Stimulated activated naive CD8-positive, alpha-beta T cell treated with anti-CD3 and anti-CD28 coated beads, Interleukin-15, amount 100 ng/mL, for 72 hours (primary cell): Measurements from ENCODE around the gene FBXO42.
"Not testable (repeated sequence)": the region's sequence is repeated elsewhere in the genome, so short reads cannot be mapped to it uniquely, and the experiment has no call there.

Experiments
- ATAC-seq: fragments of 150-1000 bp; cut with Tn5 transposase; 2 replicates; pipeline ENCODE4 v1.10.0; 2021; ENCODE audit warnings: mild to moderate bottlenecking, moderate library complexity
- DNase-seq, 2 donors: peaks; one replicate each; pipeline ENCODE4 v3.0.0; 2021 to 2022
- H3K27ac Mint-ChIP-seq, 2 donors: one replicate each; pipeline ENCODE4 v1.8.0; 2022; ENCODE audit warnings: mild to moderate bottlenecking in 2 of 2, mixed read lengths in 2 of 2, moderate library complexity in 2 of 2
- H3K27me3 Mint-ChIP-seq: one replicate; pipeline ENCODE4 v1.8.0; 2022; ENCODE audit warnings: mixed read lengths
- H3K4me1 Mint-ChIP-seq: one replicate; pipeline ENCODE4 v1.8.0; 2022; ENCODE audit warnings: mild to moderate bottlenecking, mixed read lengths
- H3K4me3 Mint-ChIP-seq, 2 donors: one replicate each; pipeline ENCODE4 v1.8.0; 2022; ENCODE audit warnings: mild to moderate bottlenecking in 2 of 2, mixed read lengths in 2 of 2, moderate library complexity in 1 of 2
- H3K9me3 Mint-ChIP-seq, 2 donors: one replicate each; pipeline ENCODE4 v1.8.0; 2022; ENCODE audit warnings: mixed read lengths in 2 of 2

FBXO42 gene

GRCh38 chr1:16248007-16248436 lies 104.3 kb downstream of the FBXO42 start:
- ATAC-seq (no peak), DNase-seq (no peak)
- Mint-ChIP-seq H3K27ac (peak overlapping the region in 1 of 2 donors; percentile 79), H3K4me3 (no peak overlapping the region), H3K4me1 (peaks cover 38% of the 10 kb centered on the region), H3K9me3 (no peaks in the 10 kb centered on the region), H3K27me3 (no peaks in the 10 kb centered on the region)

GRCh38 chr1:16247441-16247840 lies 104.8 kb downstream of the FBXO42 start:
- DNase-seq (no peak), ATAC-seq (no peak)
- H3K4me3 Mint-ChIP-seq = no peak overlapping the region
- H3K27ac Mint-ChIP-seq = no peak overlapping the region
- H3K27me3 Mint-ChIP-seq = no peaks in the 10 kb centered on the region
- peaks cover 38% of the 10 kb centered on the region for H3K4me1 Mint-ChIP-seq
- H3K9me3 Mint-ChIP-seq = no peaks in the 10 kb centered on the region

- Mint-ChIP-seq H3K27ac (peak overlapping the region in 1 of 2 donors; percentile 87), H3K4me1 (peaks cover 38% of the 10 kb centered on the region), H3K9me3 (no peaks in the 10 kb centered on the region), H3K4me3 (no peak overlapping the region), H3K27me3 (no peaks in the 10 kb centered on the region)
- no peak for ATAC-seq
- no peak for DNase-seq
Measured at GRCh38 chr1:16246961-16247360, 105.3 kb downstream of the FBXO42 start.

DNA sequence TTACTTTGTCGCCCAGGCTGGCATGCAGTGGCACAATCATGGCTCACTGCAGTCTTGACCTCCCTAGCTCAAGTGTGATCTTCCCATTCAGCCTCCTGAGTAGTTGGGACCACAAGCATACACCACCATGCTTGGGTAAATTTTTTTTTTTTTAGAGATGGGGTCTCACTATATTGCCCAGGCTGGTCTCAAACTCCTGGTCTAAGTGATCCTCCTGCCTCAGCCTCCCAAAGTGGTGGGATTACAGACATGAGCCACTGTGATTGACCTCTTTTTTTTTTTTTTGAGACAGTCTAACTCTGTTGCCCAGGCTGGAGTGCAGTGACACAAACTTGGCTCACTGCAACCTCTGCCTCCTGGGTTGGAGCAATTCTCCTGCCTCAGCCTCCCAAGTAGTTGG lies 106.0 kb downstream of the FBXO42 start:
- H3K27me3 Mint-ChIP-seq, H3K9me3 Mint-ChIP-seq, ATAC-seq, H3K4me3 Mint-ChIP-seq, DNase-seq: not testable (repeated sequence)
- Mint-ChIP-seq H3K27ac (peak overlapping the region in 1 of 2 donors; percentile 43), H3K4me1 (peaks cover 34% of the 10 kb centered on the region)

GRCh38 chr1:16245476-16246196 lies 106.6 kb downstream of the FBXO42 start:
- no peaks in the 10 kb centered on the region for H3K9me3 Mint-ChIP-seq
- H3K27me3 Mint-ChIP-seq = no peaks in the 10 kb centered on the region
- DNase-seq = no peak
- no peak for ATAC-seq
- no peak overlapping the region for H3K4me3 Mint-ChIP-seq
- peaks cover 28% of the 10 kb centered on the region for H3K4me1 Mint-ChIP-seq
- peak overlapping the region in 1 of 2 donors; percentile 87 for H3K27ac Mint-ChIP-seq

GRCh38 chr1:16244650-16245285 lies 107.5 kb downstream of the FBXO42 start:
- Mint-ChIP-seq H3K4me3 (no peak overlapping the region), H3K4me1 (peaks cover 23% of the 10 kb centered on the region), H3K27ac (no peak overlapping the region), H3K9me3 (no peaks in the 10 kb centered on the region), H3K27me3 (no peaks in the 10 kb centered on the region)
- DNase-seq = no peak
- no peak for ATAC-seq

- DNase-seq = peak; percentile 64 to 69
- Mint-ChIP-seq H3K4me3 (no peak overlapping the region), H3K27ac (no peak overlapping the region), H3K4me1 (peaks cover 16% of the 10 kb centered on the region), H3K9me3 (no peaks in the 10 kb centered on the region), H3K27me3 (no peaks in the 10 kb centered on the region)
- ATAC-seq = peak; percentile 77
Measured at GRCh38 chr1:16243936-16244649, 108.2 kb downstream of the FBXO42 start.

GRCh38 chr1:16243215-16243610 lies 109.1 kb downstream of the FBXO42 start:
- Mint-ChIP-seq H3K9me3 (no peaks in the 10 kb centered on the region), H3K4me3 (no peak overlapping the region), H3K27me3 (no peaks in the 10 kb centered on the region), H3K4me1 (peaks cover 7% of the 10 kb centered on the region), H3K27ac (no peak overlapping the region)
- ATAC-seq (no peak), DNase-seq (no peak)

- H3K27me3 Mint-ChIP-seq = no peaks in the 10 kb centered on the region
Measured at GRCh38 chr1:16242556-16243214, 109.6 kb downstream of the FBXO42 start.

GRCh38 chr1:16241221-16241708 lies 111.0 kb downstream of the FBXO42 start:
- no peaks in the 10 kb centered on the region for H3K9me3 Mint-ChIP-seq
- peaks cover 24% of the 10 kb centered on the region for H3K4me1 Mint-ChIP-seq
- ATAC-seq (no peak), DNase-seq (no peak)
- H3K27ac Mint-ChIP-seq = peak overlapping the region in 1 of 2 donors; percentile 59
- H3K4me3 Mint-ChIP-seq = no peak overlapping the region
- H3K27me3 Mint-ChIP-seq = no peaks in the 10 kb centered on the region

More at GRCh38 chr1:16242556-16243214, 109.6 kb downstream of the FBXO42 start:
- H3K4me3 Mint-ChIP-seq = no peak overlapping the region
- H3K27ac Mint-ChIP-seq = no peak overlapping the region
- no peaks in the 10 kb centered on the region for H3K9me3 Mint-ChIP-seq
- ATAC-seq (no peak), DNase-seq (no peak)
- H3K4me1 Mint-ChIP-seq = peaks cover 10% of the 10 kb centered on the region

DNA sequence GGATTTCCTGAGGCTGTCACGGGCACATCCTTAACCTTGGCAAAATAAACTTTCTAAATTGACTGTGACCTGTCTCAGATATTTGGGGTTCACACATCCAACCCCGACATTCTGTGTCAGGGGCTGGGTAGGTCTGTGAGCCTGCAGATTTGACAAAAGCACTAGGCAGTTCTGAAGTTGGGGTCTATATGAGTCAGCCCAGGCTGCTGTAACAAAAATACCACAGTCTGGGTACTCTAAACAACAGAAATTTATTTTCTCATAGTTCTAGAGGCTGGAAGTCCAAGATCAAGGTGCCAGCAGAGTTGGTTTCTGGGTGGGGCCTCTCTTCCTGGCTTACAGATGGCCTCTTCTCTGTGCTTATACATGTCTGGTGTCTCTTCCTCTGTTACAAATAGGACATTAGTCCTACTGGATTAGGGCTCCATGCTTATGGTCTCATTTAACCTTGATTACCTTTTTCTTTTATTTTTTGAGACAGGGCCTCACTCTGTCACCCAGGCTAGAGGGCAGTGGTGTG lies 112.2 kb downstream of the FBXO42 start:
- Mint-ChIP-seq H3K4me1 (peaks cover 30% of the 10 kb centered on the region), H3K4me3 (no peak overlapping the region), H3K9me3 (no peaks in the 10 kb centered on the region), H3K27me3 (no peaks in the 10 kb centered on the region), H3K27ac (peak overlapping the region in 1 of 2 donors; percentile 67)
- ATAC-seq (no peak), DNase-seq (no peak)

DNA sequence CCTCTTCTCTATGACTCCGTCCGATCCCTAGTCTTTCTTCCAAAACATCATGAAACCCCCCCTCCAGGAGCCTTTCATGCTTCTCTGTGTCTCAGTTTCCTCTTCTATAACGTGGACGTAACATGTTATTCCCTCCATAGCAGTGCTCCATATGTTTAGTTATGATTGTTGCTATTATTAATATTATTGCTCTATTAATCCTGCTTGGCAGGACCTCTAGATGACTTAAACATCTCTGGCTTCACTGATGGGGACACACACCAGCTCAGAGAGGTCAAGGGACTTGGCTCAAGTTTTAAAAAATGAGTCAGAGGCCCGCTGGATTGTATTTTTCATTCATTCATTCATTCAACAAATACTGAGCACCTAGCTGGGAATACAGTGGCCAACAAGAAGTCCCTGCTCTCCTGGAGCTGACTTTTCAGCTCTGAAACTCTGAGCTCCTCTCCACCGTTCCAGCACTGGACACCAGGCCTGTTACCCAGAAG lies 114.9 kb downstream of the FBXO42 start:
- DNase-seq = no peak
- H3K4me1 Mint-ChIP-seq = peaks cover 22% of the 10 kb centered on the region
- H3K27me3 Mint-ChIP-seq = no peaks in the 10 kb centered on the region
- H3K27ac Mint-ChIP-seq = peak overlapping the region; percentile 82 to 92
- no peak for ATAC-seq
- H3K4me3 Mint-ChIP-seq = peak overlapping the region; percentile 89 to 90
- H3K9me3 Mint-ChIP-seq = no peaks in the 10 kb centered on the region

- H3K4me1 Mint-ChIP-seq = peaks cover 22% of the 10 kb centered on the region
- peak; percentile 90 for ATAC-seq
- H3K27ac Mint-ChIP-seq = peak within 1 kb of the TSS; percentile 82 to 92
- DNase-seq = peak; percentile 97
- H3K9me3 Mint-ChIP-seq = no peaks in the 10 kb centered on the region
- no peaks in the 10 kb centered on the region for H3K27me3 Mint-ChIP-seq
- H3K4me3 Mint-ChIP-seq = peak within 1 kb of the TSS; percentile 89 to 90
Measured at GRCh38 chr1:16236511-16237342, 115.6 kb downstream of the FBXO42 start, which contains the start of gene CPLANE2. TSS of gene CPLANE2 (minus strand) at chr1:16237183. CDS start at chr1:16236742, 441 bp downstream.

- Mint-ChIP-seq H3K4me1 (peaks cover 22% of the 10 kb centered on the region), H3K27ac (peak overlapping the region; percentile 60 to 82), H3K9me3 (no peaks in the 10 kb centered on the region), H3K4me3 (peak overlapping the region; percentile 89 to 90), H3K27me3 (no peaks in the 10 kb centered on the region)
- DNase-seq = peak; percentile 56 to 59
- ATAC-seq = peak; percentile 84
Measured at GRCh38 chr1:16235944-16236510, 116.3 kb downstream of the FBXO42 start.
